ENCODE data around the gene CNN2. TPM values are rescaled to one million over a fixed set of nuclear protein-coding genes. Genes with fewer than 3 reads are reported as not detected.
A peak's percentile ranks its signal among the peaks of the same experiment; 100 is the strongest.

CNN2 gene
- total and polyA plus RNA-seq, 9 of the 15 experiments (the other 6 are each of a cell fraction or from before 2014, with no cell fraction given) = 12.1 to 174 (median 52.7) TPM

DNA sequence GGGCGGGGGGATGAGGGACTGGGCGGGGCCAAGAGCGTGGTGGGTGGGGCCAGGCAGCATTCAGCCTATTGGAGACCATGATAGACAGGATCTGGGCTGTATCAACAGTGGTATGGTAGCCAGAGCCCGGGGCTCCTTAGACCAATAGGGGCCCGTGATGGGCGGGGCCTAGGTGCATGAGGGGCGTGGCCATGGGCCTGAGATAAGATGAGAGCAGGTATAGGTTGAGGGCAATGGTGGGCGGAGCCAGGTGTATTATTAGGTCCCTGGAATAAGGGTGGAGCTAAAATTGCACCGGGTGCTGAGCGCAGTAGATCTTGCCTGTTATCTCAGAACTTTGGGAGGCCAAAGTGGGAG, 18.8 kb downstream of the CNN2 start (continued):
- TF ChIP-seq, protein P1, sequence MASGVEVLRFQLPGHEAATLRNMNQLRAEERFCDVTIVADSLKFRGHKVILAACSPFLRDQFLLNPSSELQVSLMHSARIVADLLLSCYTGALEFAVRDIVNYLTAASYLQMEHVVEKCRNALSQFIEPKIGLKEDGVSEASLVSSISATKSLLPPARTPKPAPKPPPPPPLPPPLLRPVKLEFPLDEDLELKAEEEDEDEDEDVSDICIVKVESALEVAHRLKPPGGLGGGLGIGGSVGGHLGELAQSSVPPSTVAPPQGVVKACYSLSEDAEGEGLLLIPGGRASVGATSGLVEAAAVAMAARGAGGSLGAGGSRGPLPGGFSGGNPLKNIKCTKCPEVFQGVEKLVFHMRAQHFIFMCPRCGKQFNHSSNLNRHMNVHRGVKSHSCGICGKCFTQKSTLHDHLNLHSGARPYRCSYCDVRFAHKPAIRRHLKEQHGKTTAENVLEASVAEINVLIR (CRISPR knock-in tag; IDR thresholded peaks at IDR 0.05) = no peak
- TF ChIP-seq LCOR (CRISPR knock-in tag; IDR thresholded peaks at IDR 0.05) (0 out of 2 replicates have a peak, but pooled peaks have one; percentile 8), ZZZ3 (IDR thresholded peaks at IDR 0.05) (no peak), CHD1 (IDR thresholded peaks at IDR 0.05; ENCODE audit: low read length) (no peak), ZSCAN29 (IDR thresholded peaks at IDR 0.05) (no peak), NCOA1 (IDR thresholded peaks at IDR 0.05; ENCODE audit: low read depth) (no peak), ESRRA (IDR thresholded peaks at IDR 0.05; ENCODE audit: borderline replicate concordance, low read depth) (no peak), PRMT5 (CRISPR knock-in tag; IDR thresholded peaks at IDR 0.05) (no peak), SRF (CRISPR knock-in tag; IDR thresholded peaks at IDR 0.05) (peak in 1 of 2 experiments; percentile 45; a peak in 2 of 4 replicates), FOS (IDR thresholded peaks at IDR 0.05; ENCODE audit: extremely low read depth, insufficient read length) (peak; percentile 85), NRF1 (conservative IDR thresholded peaks at IDR 0.05 in 1 of 2, IDR thresholded peaks at IDR 0.05 in 1 of 2) (peak; percentile 53 to 60; a peak in 3 of 4 replicates), MAFF (IDR thresholded peaks at IDR 0.05; ENCODE audit: low read length) (no peak), CREM (IDR thresholded peaks at IDR 0.05; ENCODE audit: low read depth) (peak; percentile 77), KLF1 (tag; IDR thresholded peaks at IDR 0.05) (no peak)
- TF ChIP-seq, protein P2, sequence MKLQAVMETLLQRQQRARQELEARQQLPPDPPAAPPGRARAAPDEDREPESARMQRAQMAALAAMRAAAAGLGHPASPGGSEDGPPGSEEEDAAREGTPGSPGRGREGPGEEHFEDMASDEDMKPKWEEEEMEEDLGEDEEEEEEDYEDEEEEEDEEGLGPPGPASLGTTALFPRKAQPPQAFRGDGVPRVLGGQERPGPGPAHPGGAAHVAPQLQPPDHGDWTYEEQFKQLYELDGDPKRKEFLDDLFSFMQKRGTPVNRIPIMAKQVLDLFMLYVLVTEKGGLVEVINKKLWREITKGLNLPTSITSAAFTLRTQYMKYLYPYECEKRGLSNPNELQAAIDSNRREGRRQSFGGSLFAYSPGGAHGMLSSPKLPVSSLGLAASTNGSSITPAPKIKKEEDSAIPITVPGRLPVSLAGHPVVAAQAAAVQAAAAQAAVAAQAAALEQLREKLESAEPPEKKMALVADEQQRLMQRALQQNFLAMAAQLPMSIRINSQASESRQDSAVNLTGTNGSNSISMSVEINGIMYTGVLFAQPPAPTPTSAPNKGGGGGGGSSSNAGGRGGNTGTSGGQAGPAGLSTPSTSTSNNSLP (IDR thresholded peaks at IDR 0.05; ENCODE audit: borderline replicate concordance, low read depth, low read length) = peak; percentile 73; the same call in 1 of the 2 replicates
- TF ChIP-seq, protein P3, sequence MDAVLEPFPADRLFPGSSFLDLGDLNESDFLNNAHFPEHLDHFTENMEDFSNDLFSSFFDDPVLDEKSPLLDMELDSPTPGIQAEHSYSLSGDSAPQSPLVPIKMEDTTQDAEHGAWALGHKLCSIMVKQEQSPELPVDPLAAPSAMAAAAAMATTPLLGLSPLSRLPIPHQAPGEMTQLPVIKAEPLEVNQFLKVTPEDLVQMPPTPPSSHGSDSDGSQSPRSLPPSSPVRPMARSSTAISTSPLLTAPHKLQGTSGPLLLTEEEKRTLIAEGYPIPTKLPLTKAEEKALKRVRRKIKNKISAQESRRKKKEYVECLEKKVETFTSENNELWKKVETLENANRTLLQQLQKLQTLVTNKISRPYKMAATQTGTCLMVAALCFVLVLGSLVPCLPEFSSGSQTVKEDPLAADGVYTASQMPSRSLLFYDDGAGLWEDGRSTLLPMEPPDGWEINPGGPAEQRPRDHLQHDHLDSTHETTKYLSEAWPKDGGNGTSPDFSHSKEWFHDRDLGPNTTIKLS (IDR thresholded peaks at IDR 0.05; ENCODE audit: borderline replicate concordance, low read depth) = no peak
- TF ChIP-seq, protein P4, sequence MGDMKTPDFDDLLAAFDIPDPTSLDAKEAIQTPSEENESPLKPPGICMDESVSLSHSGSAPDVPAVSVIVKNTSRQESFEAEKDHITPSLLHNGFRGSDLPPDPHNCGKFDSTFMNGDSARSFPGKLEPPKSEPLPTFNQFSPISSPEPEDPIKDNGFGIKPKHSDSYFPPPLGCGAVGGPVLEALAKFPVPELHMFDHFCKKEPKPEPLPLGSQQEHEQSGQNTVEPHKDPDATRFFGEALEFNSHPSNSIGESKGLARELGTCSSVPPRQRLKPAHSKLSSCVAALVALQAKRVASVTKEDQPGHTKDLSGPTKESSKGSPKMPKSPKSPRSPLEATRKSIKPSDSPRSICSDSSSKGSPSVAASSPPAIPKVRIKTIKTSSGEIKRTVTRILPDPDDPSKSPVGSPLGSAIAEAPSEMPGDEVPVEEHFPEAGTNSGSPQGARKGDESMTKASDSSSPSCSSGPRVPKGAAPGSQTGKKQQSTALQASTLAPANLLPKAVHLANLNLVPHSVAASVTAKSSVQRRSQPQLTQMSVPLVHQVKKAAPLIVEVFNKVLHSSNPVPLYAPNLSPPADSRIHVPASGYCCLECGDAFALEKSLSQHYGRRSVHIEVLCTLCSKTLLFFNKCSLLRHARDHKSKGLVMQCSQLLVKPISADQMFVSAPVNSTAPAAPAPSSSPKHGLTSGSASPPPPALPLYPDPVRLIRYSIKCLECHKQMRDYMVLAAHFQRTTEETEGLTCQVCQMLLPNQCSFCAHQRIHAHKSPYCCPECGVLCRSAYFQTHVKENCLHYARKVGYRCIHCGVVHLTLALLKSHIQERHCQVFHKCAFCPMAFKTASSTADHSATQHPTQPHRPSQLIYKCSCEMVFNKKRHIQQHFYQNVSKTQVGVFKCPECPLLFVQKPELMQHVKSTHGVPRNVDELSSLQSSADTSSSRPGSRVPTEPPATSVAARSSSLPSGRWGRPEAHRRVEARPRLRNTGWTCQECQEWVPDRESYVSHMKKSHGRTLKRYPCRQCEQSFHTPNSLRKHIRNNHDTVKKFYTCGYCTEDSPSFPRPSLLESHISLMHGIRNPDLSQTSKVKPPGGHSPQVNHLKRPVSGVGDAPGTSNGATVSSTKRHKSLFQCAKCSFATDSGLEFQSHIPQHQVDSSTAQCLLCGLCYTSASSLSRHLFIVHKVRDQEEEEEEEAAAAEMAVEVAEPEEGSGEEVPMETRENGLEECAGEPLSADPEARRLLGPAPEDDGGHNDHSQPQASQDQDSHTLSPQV (IDR thresholded peaks at IDR 0.05) = no peak
- TF ChIP-seq, protein P5, sequence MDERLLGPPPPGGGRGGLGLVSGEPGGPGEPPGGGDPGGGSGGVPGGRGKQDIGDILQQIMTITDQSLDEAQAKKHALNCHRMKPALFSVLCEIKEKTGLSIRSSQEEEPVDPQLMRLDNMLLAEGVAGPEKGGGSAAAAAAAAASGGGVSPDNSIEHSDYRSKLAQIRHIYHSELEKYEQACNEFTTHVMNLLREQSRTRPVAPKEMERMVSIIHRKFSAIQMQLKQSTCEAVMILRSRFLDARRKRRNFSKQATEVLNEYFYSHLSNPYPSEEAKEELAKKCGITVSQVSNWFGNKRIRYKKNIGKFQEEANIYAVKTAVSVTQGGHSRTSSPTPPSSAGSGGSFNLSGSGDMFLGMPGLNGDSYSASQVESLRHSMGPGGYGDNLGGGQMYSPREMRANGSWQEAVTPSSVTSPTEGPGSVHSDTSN (CRISPR knock-in tag; IDR thresholded peaks at IDR 0.05; ENCODE audit: low read depth) = peak; percentile 58
- TF ChIP-seq, protein P5 (tag; conservative IDR thresholded peaks at IDR 0.05; ENCODE audit: low read depth) = peak; percentile 76
